Astrocyte (in vitro differentiated cells and primary cell): Measurements from ENCODE around the gene MATN1. TPM values are rescaled to one million over a fixed set of nuclear protein-coding genes. Genes with fewer than 3 reads are reported as not detected.

Experiments
- DNase-seq: peaks from one replicate; pipeline ENCODE4 v3.0.0-alpha.2; 2010; ENCODE audit warnings: low read depth
- FAIRE-seq: peaks from 2 replicates; lab custom pipeline; 2011; peaks lifted over from hg19 to GRCh38; lab: Jason Lieb, UNC
- H2AFZ ChIP-seq: 2 replicates; pipeline ENCODE4 v1.6.0; 2012; ENCODE audit warnings: low read depth, low read length, inconsistent platforms
- H3K27ac ChIP-seq: 2 replicates; pipeline ENCODE4 v1.5.1; 2011; ENCODE audit warnings: low read depth, low read length, inconsistent platforms
- H3K27me3 ChIP-seq: 2 replicates; pipeline ENCODE4 v1.6.0; 2011; ENCODE audit warnings: low read length, inconsistent platforms; ENCODE audit not compliant: insufficient read depth
- H3K36me3 ChIP-seq: 2 replicates; pipeline ENCODE4 v1.5.1; 2011; ENCODE audit warnings: low read length, inconsistent platforms; ENCODE audit not compliant: insufficient read depth
- H3K4me1 ChIP-seq: 2 replicates; pipeline ENCODE4 v1.5.1; 2011; ENCODE audit warnings: low read length, inconsistent platforms; ENCODE audit not compliant: insufficient read depth
- H3K4me2 ChIP-seq: 2 replicates; pipeline ENCODE4 v1.6.0; 2012; ENCODE audit warnings: low read length, inconsistent platforms
- H3K4me3 ChIP-seq: 2 replicates; pipeline ENCODE4 v1.5.1; 2011; ENCODE audit warnings: low read depth, mild to moderate bottlenecking, low read length, inconsistent platforms; ENCODE audit not compliant: insufficient read depth
- H3K79me2 ChIP-seq: 2 replicates; pipeline ENCODE4 v1.6.0; 2012; ENCODE audit warnings: mild to moderate bottlenecking, low read length, inconsistent platforms; ENCODE audit not compliant: insufficient read depth
- H3K9ac ChIP-seq: 2 replicates; pipeline ENCODE4 v1.6.0; 2012; ENCODE audit warnings: mild to moderate bottlenecking, low read length, inconsistent platforms
- H3K9me3 ChIP-seq: 2 replicates; pipeline ENCODE4 v1.5.1; 2012; ENCODE audit warnings: low read depth, mild to moderate bottlenecking, low read length, inconsistent platforms; ENCODE audit not compliant: insufficient read depth
- H4K20me1 ChIP-seq: 2 replicates; pipeline ENCODE4 v1.6.0; 2012; ENCODE audit warnings: low read length, inconsistent platforms; ENCODE audit not compliant: insufficient read depth
- H3K27ac Mint-ChIP-seq: one replicate; pipeline ENCODE4 v1.8.0; 2021; ENCODE audit warnings: mild to moderate bottlenecking, mixed read lengths; ENCODE audit not compliant: unreplicated experiment
- H3K27me3 Mint-ChIP-seq: one replicate; pipeline ENCODE4 v1.8.0; 2021; ENCODE audit warnings: low read depth, mixed read lengths; ENCODE audit not compliant: unreplicated experiment
- H3K36me3 Mint-ChIP-seq: one replicate; pipeline ENCODE4 v1.8.0; 2021; ENCODE audit warnings: low read depth, mixed read lengths; ENCODE audit not compliant: unreplicated experiment
- H3K4me1 Mint-ChIP-seq: one replicate; pipeline ENCODE4 v1.8.0; 2021; ENCODE audit warnings: low read depth, mixed read lengths; ENCODE audit not compliant: unreplicated experiment
- H3K4me3 Mint-ChIP-seq: one replicate; pipeline ENCODE4 v1.8.0; 2021; ENCODE audit warnings: mild to moderate bottlenecking, moderate library complexity, mixed read lengths; ENCODE audit not compliant: unreplicated experiment
- H3K9me3 Mint-ChIP-seq: one replicate; pipeline ENCODE4 v1.8.0; 2021; ENCODE audit warnings: mild to moderate bottlenecking, mixed read lengths; ENCODE audit not compliant: unreplicated experiment
- CTCF ChIP-seq: IDR thresholded peaks from 2 replicates; pipeline ENCODE4 v1.5.1; 2011; ENCODE audit warnings: low read depth, mild to moderate bottlenecking, inconsistent platforms, low read length, moderate library complexity; ENCODE audit not compliant: insufficient read depth
- EZH2 ChIP-seq: IDR thresholded peaks from 2 replicates; pipeline ENCODE4 v1.6.1; 2012; ENCODE audit warnings: mild to moderate bottlenecking, low read length, inconsistent platforms; ENCODE audit not compliant: insufficient read depth
- total RNA-seq: library from RNA; stranded (reverse); gene quantifications from 2 replicates; pipeline ENCODE4 v1.2.1, GENCODE V29; 2021

The MATN1 gene
- total RNA-seq, 1 donor from 2014 or later = 0.32 TPM

- Histone ChIP-seq H3K4me3 (no peak overlapping the region), H2AFZ (no peak overlapping the region), H3K4me2 (no peak overlapping the region), H3K79me2 (no peaks in the 10 kb centered on the region), H3K9me3 (no peaks in the 10 kb centered on the region), H3K9ac (no peak overlapping the region), H3K36me3 (no peaks in the 10 kb centered on the region), H3K4me1 (peaks cover 21% of the 10 kb centered on the region), H3K27me3 (peaks cover 12% of the 10 kb centered on the region), H4K20me1 (no peaks in the 10 kb centered on the region), H3K27ac (no peak overlapping the region)
- H3K4me3 Mint-ChIP-seq = no peak overlapping the region
- FAIRE-seq = no peak
- no peaks in the 10 kb centered on the region for H3K36me3 Mint-ChIP-seq
- peaks cover 16% of the 10 kb centered on the region for H3K4me1 Mint-ChIP-seq
- no peak for TF ChIP-seq CTCF
- no peak for TF ChIP-seq EZH2
- no peaks in the 10 kb centered on the region for H3K9me3 Mint-ChIP-seq
- peaks cover 25% of the 10 kb centered on the region for H3K27me3 Mint-ChIP-seq
- no peak overlapping the region for H3K27ac Mint-ChIP-seq
- DNase-seq = no peak
Observed at GRCh38 chr1:30694280-30695175, 28.9 kb downstream of the MATN1 start.

GRCh38 chr1:30693822-30694221, 29.6 kb downstream of the MATN1 start:
- H4K20me1 ChIP-seq = no peaks in the 10 kb centered on the region
- H3K4me2 ChIP-seq = no peak overlapping the region
- peaks cover 27% of the 10 kb centered on the region for H3K27me3 Mint-ChIP-seq
- no peak overlapping the region for H3K27ac ChIP-seq
- H3K4me1 Mint-ChIP-seq = peaks cover 16% of the 10 kb centered on the region
- peaks cover 12% of the 10 kb centered on the region for H3K27me3 ChIP-seq
- H3K4me3 ChIP-seq = no peak overlapping the region
- no peak overlapping the region for H3K9ac ChIP-seq
- TF ChIP-seq CTCF = no peak
- TF ChIP-seq EZH2 = no peak
- H3K4me1 ChIP-seq = peaks cover 21% of the 10 kb centered on the region
- FAIRE-seq (no peak), DNase-seq (no peak)
- no peaks in the 10 kb centered on the region for H3K36me3 Mint-ChIP-seq
- H3K9me3 Mint-ChIP-seq = no peaks in the 10 kb centered on the region
- no peak overlapping the region for H2AFZ ChIP-seq
- H3K4me3 Mint-ChIP-seq = no peak overlapping the region
- no peaks in the 10 kb centered on the region for H3K79me2 ChIP-seq
- no peaks in the 10 kb centered on the region for H3K9me3 ChIP-seq
- no peak overlapping the region for H3K27ac Mint-ChIP-seq
- no peaks in the 10 kb centered on the region for H3K36me3 ChIP-seq

- no peak for DNase-seq
- H3K9ac ChIP-seq = no peak overlapping the region
- peaks cover 16% of the 10 kb centered on the region for H3K4me1 Mint-ChIP-seq
- no peaks in the 10 kb centered on the region for H4K20me1 ChIP-seq
- no peaks in the 10 kb centered on the region for H3K36me3 Mint-ChIP-seq
- no peak overlapping the region for H3K4me3 ChIP-seq
- no peak for TF ChIP-seq EZH2
- TF ChIP-seq CTCF = no peak
- H3K4me3 Mint-ChIP-seq = no peak overlapping the region
- FAIRE-seq = no peak
- H3K9me3 Mint-ChIP-seq = no peaks in the 10 kb centered on the region
- H3K4me1 ChIP-seq = peaks cover 18% of the 10 kb centered on the region
- H3K79me2 ChIP-seq = no peaks in the 10 kb centered on the region
- H3K27me3 Mint-ChIP-seq = peaks cover 29% of the 10 kb centered on the region
- peaks cover 12% of the 10 kb centered on the region for H3K27me3 ChIP-seq
- no peak overlapping the region for H3K27ac ChIP-seq
- H3K4me2 ChIP-seq = no peak overlapping the region
- no peaks in the 10 kb centered on the region for H3K36me3 ChIP-seq
- H3K27ac Mint-ChIP-seq = no peak overlapping the region
- no peak overlapping the region for H2AFZ ChIP-seq
- H3K9me3 ChIP-seq = no peaks in the 10 kb centered on the region
Observed at GRCh38 chr1:30693366-30693765, 30.0 kb downstream of the MATN1 start.
